Heart right ventricle (tissue), 16 donors: Measurements from ENCODE around the gene ADAMTS8. TPM values are rescaled to one million over a fixed set of nuclear protein-coding genes. Genes with fewer than 3 reads are reported as not detected.

ENCODE experiments used
- ATAC-seq, 8 donors: fragments of 200-7000 bp; cut with Tn5 transposase; one replicate each; pipeline ENCODE4 v1.9.1; 2020; ENCODE audit warnings: mild to moderate bottlenecking in 8 of 8, moderate library complexity in 8 of 8, moderate number of reproducible peaks in 1 of 8
- DNase-seq, 2 donors: peaks; one replicate each; pipeline ENCODE4 v3.0.0-alpha.2; 2020
- H3K27ac ChIP-seq, 10 donors: fragments of 200-600 bp; sonication (generic) in 2 of 10; one replicate each; pipeline versions ENCODE4 v1.5.0 to v1.8.0; 2020 to 2022; ENCODE audit warnings: mild to moderate bottlenecking in 3 of 10
- H3K27me3 ChIP-seq, 7 donors: fragments of 200-600 bp; one replicate each; pipeline ENCODE4 v1.8.0; 2021 to 2022; ENCODE audit warnings: mild to moderate bottlenecking in 2 of 7
- H3K36me3 ChIP-seq, 9 donors: fragments of 200-600 bp; sonication (generic) in 1 of 9; one replicate each; pipeline versions ENCODE4 v1.5.0 to v1.8.0; 2020 to 2022; ENCODE audit warnings: mild to moderate bottlenecking in 2 of 9
- H3K4me1 ChIP-seq, 9 donors: fragments of 200-600 bp; sonication (generic) in 1 of 9; one replicate each; pipeline versions ENCODE4 v1.5.0 to v1.8.0; 2020 to 2022; ENCODE audit warnings: mild to moderate bottlenecking in 4 of 9
- H3K4me3 ChIP-seq, 10 donors: fragments of 200-600 bp; sonication (generic) in 2 of 10; one replicate each; pipeline versions ENCODE4 v1.5.0 to v1.8.0; 2020 to 2022; ENCODE audit warnings: mild to moderate bottlenecking in 7 of 10, moderate library complexity in 2 of 10
- H3K9me3 ChIP-seq, 11 donors: fragments of 200-600 bp in 10 of 11; sonication (generic) in 2 of 11; one replicate each; pipeline versions ENCODE4 v1.5.0 to v1.8.0; 2013 to 2022; ENCODE audit warnings: mild to moderate bottlenecking in 2 of 11, control low read depth in 1 of 11, moderate library complexity in 1 of 11
- CTCF ChIP-seq, 9 donors: fragments of 200-600 bp; sonication (generic) in 2 of 9; IDR thresholded peaks; one replicate each; pipeline versions ENCODE4 v1.5.0 to v1.8.0; 2021 to 2022; ENCODE audit warnings: antibody characterized with exemption in 9 of 9, mild to moderate bottlenecking in 5 of 9, moderate library complexity in 1 of 9
- WGBS, 2 donors: extraction: QIAGEN DNeasy Blood & Tissue Kit; methylation state at CpG; one replicate each; pipeline ENCODE4 v1.1.7; 2013; ENCODE audit warnings: inconsistent platforms in 1 of 2; 5-methylcytosine and 5-hydroxymethylcytosine counted together
- intact Hi-C, 10 donors: fragments of 100-400 bp; cut with DNase I; formaldehyde crosslinking; loops; one replicate each; pipeline versions ENCODE4 v1.11.1 to v1.14.2; 2022
- polyA plus RNA-seq, 2 donors: library from polyadenylated mRNA; stranded (reverse); fragments of 200-250 nt; gene quantifications; one replicate each; pipeline ENCODE4 v1.2.3, GENCODE V29; 2013
- total RNA-seq, 10 donors: library from RNA; stranded (reverse); fragmentation: NEBNext Ultra II Directional in 3 of 10; extraction: Animal tissue kit (Norgen Biotek cat#: 25700) in 3 of 10; gene quantifications; one replicate each; pipeline versions ENCODE4 v1.2.1 to v1.2.4, GENCODE V29; 2021 to 2023
- donor health status: Arrhythmogenic right ventricular cardiomyopathy.
- donor health status: ischemic (EF 13 %, LVEDD 7.1; RV severe dilation, severe dysfunction).
- donor health status: healthy with polysubstance abuse.
- donor health status: DM: no; HTN: yes; CAD: no.
- donor health status: DM: no; HTN: no; CAD: no.
- donor health status: ischemic (EF 25% LVEDD 6.9; RV normal size, moderate dysfunction).
- donor health status: ischemic (EF 25% LVEDD 5.7; RV mildly dilated, moderate dysfunction).
- donor health status: healthy.
- donor health status: DM: yes; HTN: yes; CAD: no.
- donor health status: Ischemic cardiomyopathy.
- donor health status: ischemic (EF 35%, LVEDD 5.7; RV mildly dilated, moderate dysfunction).
- donor health status: nonischemic (EF 11% LVEDD 7.7; RV severe dilation, severe dysfunction).
- donor health status: DM: yes; HTN: yes; CAD: no.
- donor health status: PGD.
- donor health status: ischemic (EF 29% LVEDD 5.4; RV normal size, mild dysfunction).
- donor health status: nonischemic (EF 23%, LVEDD 6.1; RV moderate dilation, normal function).

The ADAMTS8 gene
- total and polyA plus RNA-seq, 12 donors = 0.28 to 2.6 (median 1.1) TPM

- peaks cover 0 to 40% (median 0%) of the 10 kb centered on the region in 7 donors for H3K27me3 ChIP-seq
- no peak for TF ChIP-seq CTCF (IDR thresholded peaks at IDR 0.05)
- H3K9me3 ChIP-seq = no peaks in the 10 kb centered on the region
- H3K36me3 ChIP-seq = no peaks in the 10 kb centered on the region
- H3K4me3 ChIP-seq = peak overlapping the region in 9 of 10 donors; percentile 69 to 96 (median 77)
- peaks cover 8 to 55% (median 44%) of the 10 kb centered on the region in 9 donors for H3K4me1 ChIP-seq
- DNase-seq (no peak), ATAC-seq (no peak)
- intact Hi-C loops = loop anchor here in 3 of 10 donors (2.0 to 5.0 kb wide), 4 partner anchors 229 to 379 kb away; no protein-coding TSS in a partner anchor
- WGBS, 2 donors = 13 to 14% methylated on average over 11 of the region's 11 CpGs
- peak overlapping the region in 8 of 10 donors; percentile 41 to 91 (median 82) for H3K27ac ChIP-seq
These were observed 19.6 kb upstream of the ADAMTS8 start for GRCh38 chr11:130448039-130448415.

GRCh38 chr11:130445788-130446187 is 17.4 kb upstream of the ADAMTS8 start:
- Histone ChIP-seq H3K4me1 (peaks cover 0 to 32% (median 23%) of the 10 kb centered on the region in 9 donors), H3K27ac (no peak overlapping the region), H3K9me3 (peaks cover 0 to 4% (median 0%) of the 10 kb centered on the region in 11 donors), H3K27me3 (peaks cover 0 to 34% (median 0%) of the 10 kb centered on the region in 7 donors), H3K36me3 (no peaks in the 10 kb centered on the region), H3K4me3 (no peak overlapping the region)
- intact Hi-C loops = loop anchor here in 2 of 10 donors (5.0 kb wide), 2 partner anchors 232 to 382 kb away; no protein-coding TSS in a partner anchor
- no peak for ATAC-seq
- 93% methylated on average over 3 of the region's 3 CpGs for WGBS, 2 donors
- DNase-seq = no peak
- no peak for TF ChIP-seq CTCF (IDR thresholded peaks at IDR 0.05)

GRCh38 chr11:130442737-130443136 is 14.3 kb upstream of the ADAMTS8 start:
- peak overlapping the region in 3 of 10 donors; percentile 0 to 48 (median 44) for H3K27ac ChIP-seq
- DNase-seq (no peak), ATAC-seq (peak in 6 of 8 donors; percentile 27 to 65 (median 52))
- peaks cover 0 to 4% (median 0%) of the 10 kb centered on the region in 7 donors for H3K27me3 ChIP-seq
- no peaks in the 10 kb centered on the region for H3K36me3 ChIP-seq
- TF ChIP-seq CTCF (IDR thresholded peaks at IDR 0.05) = no peak
- peaks cover 0 to 4% (median 0%) of the 10 kb centered on the region in 11 donors for H3K9me3 ChIP-seq
- intact Hi-C loops = no loop called here
- no peak overlapping the region for H3K4me3 ChIP-seq
- 70 to 78% methylated on average over 4 of the region's 4 CpGs for whole genome bisulfite sequencing, 2 donors
- H3K4me1 ChIP-seq = peaks cover 0 to 9% (median 0%) of the 10 kb centered on the region in 9 donors

DNA sequence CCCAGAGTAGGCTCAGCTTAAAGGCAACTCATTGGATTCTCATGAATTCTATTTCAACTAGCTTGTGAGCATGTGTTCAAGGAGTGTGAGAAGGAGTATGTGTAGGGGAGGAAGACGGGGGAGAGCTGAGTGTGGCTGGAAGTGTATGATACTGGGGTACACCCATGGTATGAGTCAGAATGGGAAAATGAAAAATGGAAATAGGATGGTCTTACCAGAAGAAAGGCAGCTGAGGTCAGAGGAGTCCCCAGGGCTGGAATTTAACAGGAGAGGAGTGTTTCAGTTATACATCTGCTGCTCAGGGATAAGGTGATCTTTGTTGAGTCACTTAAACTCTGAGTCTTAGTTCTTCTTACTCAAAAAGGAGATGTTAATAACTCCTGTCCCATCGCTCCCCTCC is 13.3 kb upstream of the ADAMTS8 start:
- Histone ChIP-seq H3K36me3 (no peaks in the 10 kb centered on the region), H3K9me3 (peaks cover 0 to 4% (median 0%) of the 10 kb centered on the region in 11 donors), H3K4me1 (peaks cover 0 to 9% (median 0%) of the 10 kb centered on the region in 9 donors), H3K4me3 (no peak overlapping the region), H3K27me3 (no peaks in the 10 kb centered on the region), H3K27ac (no peak overlapping the region)
- no peak for ATAC-seq
- 97 to 98% methylated on average over 2 of the region's 2 CpGs for WGBS, 2 donors
- no peak for DNase-seq
- intact Hi-C loops = no loop called here
- TF ChIP-seq CTCF (IDR thresholded peaks at IDR 0.05) = no peak
